Dermis lymphatic vessel endothelial cell (primary cell): ENCODE results near the gene RNF187. TPM values are rescaled to one million over a fixed set of nuclear protein-coding genes. Genes with fewer than 3 reads are reported as not detected.

Source experiments
- total RNA-seq: library from RNA; depleted of rRNA; stranded (reverse); fragments of >200 nt; gene quantifications from 2 replicates; pipeline ENCODE4 v1.2.1, GENCODE V29; 2014

The RNF187 gene
- 34.0 and 34.9 TPM in 2 replicates for total RNA-seq

DNA sequence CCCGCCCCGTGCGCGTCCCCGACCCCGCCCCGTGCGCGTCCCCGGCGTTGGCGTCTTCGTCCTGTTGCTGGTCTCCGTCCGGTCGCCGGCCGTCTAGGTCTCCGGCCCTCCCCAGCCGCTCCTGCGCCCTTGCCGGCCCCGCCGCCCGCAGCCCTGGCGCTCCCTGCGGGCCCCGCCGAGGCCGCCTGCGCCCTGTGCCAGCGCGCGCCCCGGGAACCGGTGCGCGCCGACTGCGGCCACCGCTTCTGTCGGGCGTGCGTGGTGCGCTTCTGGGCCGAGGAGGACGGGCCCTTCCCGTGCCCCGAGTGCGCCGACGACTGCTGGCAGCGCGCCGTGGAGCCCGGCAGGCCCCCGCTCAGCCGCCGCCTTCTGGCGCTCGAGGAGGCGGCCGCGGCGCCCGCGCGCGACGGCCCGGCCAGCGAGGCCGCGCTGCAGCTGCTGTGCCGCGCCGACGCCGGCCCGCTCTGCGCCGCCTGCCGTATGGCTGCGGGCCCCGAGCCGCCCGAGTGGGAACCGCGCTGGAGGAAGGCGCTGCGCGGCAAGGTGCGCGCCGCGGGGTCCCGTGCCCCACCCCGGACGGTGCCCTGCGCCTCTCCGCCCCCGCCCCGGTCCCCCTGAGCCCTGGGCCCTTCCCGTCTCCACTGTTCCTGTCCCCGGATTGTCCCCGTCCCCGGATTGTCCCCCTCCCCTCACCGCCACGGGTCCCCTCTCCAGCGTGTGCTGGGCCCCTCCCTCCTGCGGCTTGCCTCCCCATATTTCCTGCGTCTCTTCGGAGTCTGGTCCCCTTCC is at the start of gene RNF187:
RNF187 (plus strand) TSS at position 47 of the 789 bp plus-strand sequence.

Other genes starting within 250 kb of the RNF187 start
- 10.5 and 14.0 TPM in 2 replicates for gene TRIM11, start 80.5 kb upstream of the RNF187 start, total RNA-seq
- gene TRIM17, start 70.5 kb upstream of the RNF187 start, total RNA-seq, result not detected in 2 replicates
- gene RHOU, start 248.1 kb downstream of the RNF187 start, total RNA-seq, result 33.5 and 69.4 TPM in 2 replicates